PC-9 (cell line): Measurements from ENCODE around the gene DRD3.

Experiments used
- CTCF ChIP-seq: fragments of 200-600 bp; sonication (generic); conservative IDR thresholded peaks from 2 replicates; pipeline ENCODE4 v1.6.1; 2017; ENCODE audit warnings: mixed run types, antibody characterized with exemption, mild to moderate bottlenecking, moderate library complexity
- EZH2 ChIP-seq: fragments of 200-600 bp; sonication (generic); IDR thresholded peaks from 2 replicates; pipeline ENCODE4 v1.8.0; 2017; ENCODE audit warnings: antibody characterized with exemption, low read depth

- TF ChIP-seq CTCF (no peak), EZH2 (no peak)
Observed at GRCh38 chr3:114176890-114177289, 2.0 kb downstream of the DRD3 start.
